Ishikawa (cell line): ENCODE results near the gene KNDC1.

Source experiments
- CEBPB ChIP-seq: IDR thresholded peaks from 2 replicates; pipeline ENCODE4 v1.6.1; 2012
- EGR1 ChIP-seq: IDR thresholded peaks from 2 replicates; pipeline ENCODE4 v1.6.1; 2012
- EP300 ChIP-seq: IDR thresholded peaks from 2 replicates; pipeline ENCODE4 v1.6.1; 2012; ENCODE audit warnings: borderline replicate concordance
- NFIC ChIP-seq: IDR thresholded peaks from 2 replicates; pipeline ENCODE4 v1.6.1; 2012
- RAD21 ChIP-seq: IDR thresholded peaks from 2 replicates; pipeline ENCODE4 v1.6.1; 2012; ENCODE audit warnings: low read depth
- TAF1 ChIP-seq: IDR thresholded peaks from 2 replicates; pipeline ENCODE4 v1.6.1; 2012; ENCODE audit warnings: low read depth, mild to moderate bottlenecking
- TEAD4 ChIP-seq: IDR thresholded peaks from 2 replicates; pipeline ENCODE4 v1.6.1; 2012
- TF ChIP-seq, protein P1 (sequence below): IDR thresholded peaks from 2 replicates; pipeline ENCODE4 v1.6.1; 2012

DNA sequence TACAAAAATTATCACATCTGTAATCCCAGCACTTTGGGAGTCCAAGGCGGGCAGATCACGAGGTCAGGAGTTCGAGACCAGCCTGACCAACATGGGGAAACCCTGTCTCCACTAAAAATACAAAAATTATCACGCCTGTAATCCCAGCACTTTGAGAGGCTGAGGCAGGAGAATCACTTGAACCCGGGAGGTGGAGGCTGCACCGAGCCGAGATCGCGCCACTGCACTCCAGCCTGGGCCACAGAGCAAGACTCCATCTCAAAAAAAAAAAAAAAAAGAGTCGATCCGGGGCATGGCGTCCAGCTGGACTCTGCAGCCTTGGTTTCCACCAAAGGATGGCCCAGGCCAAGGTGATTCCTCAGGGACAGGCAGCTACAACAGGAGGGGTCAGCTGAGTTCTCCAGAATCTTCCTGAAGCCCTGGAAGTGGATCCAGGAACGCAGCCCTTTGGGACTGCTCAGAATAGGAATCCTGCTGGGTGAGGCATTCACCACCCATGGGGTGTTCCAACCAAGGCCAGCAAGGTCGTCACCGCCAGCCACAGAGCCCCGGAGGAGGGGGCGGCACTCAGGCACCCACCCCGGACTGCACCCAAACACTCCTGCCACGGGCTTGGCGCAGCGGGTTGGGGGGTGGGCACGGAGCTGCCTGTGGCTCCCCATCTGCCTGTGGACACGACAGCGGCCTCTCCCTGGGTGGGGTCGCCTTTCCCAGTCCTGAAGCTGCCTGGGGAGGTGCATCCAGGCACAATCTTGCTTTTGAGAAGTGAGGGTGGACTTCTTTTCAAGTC lies 58.0 kb downstream of the KNDC1 start:
- TF ChIP-seq TAF1 (no peak), NFIC (no peak), RAD21 (no peak), CEBPB (no peak), EP300 (no peak), EGR1 (no peak), TEAD4 (no peak)
- TF ChIP-seq, protein P1, sequence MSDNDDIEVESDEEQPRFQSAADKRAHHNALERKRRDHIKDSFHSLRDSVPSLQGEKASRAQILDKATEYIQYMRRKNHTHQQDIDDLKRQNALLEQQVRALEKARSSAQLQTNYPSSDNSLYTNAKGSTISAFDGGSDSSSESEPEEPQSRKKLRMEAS = no peak
